WTC11 (cell line): ENCODE results near the gene IL24.

Experiments
- CTCF ChIP-seq: fragments of 200-600 bp; IDR thresholded peaks from 2 replicates; pipeline ENCODE4 v1.8.0; 2022; ENCODE audit warnings: antibody characterized with exemption
- NFE2L1 ChIP-seq: sonication (generic); formaldehyde crosslinking; IDR thresholded peaks from 2 replicates; pipeline ENCODE4 v1.8.1; 2023; ENCODE audit warnings: missing genetic modification reagents
- ZNF232 ChIP-seq: sonication (generic); formaldehyde crosslinking; IDR thresholded peaks from 2 replicates; pipeline ENCODE4 v1.8.0; 2022; ENCODE audit warnings: mild to moderate bottlenecking, missing genetic modification reagents
- TF ChIP-seq, protein P1 (sequence below): sonication (generic); formaldehyde crosslinking; IDR thresholded peaks from 2 replicates; pipeline ENCODE4 v1.8.0; 2022; ENCODE audit warnings: mild to moderate bottlenecking, missing genetic modification reagents

- TF ChIP-seq CTCF, result no peak
- no peak for TF ChIP-seq ZNF232
- no peak for TF ChIP-seq NFE2L1 (CRISPR knock-in tag)
- TF ChIP-seq, protein P1, sequence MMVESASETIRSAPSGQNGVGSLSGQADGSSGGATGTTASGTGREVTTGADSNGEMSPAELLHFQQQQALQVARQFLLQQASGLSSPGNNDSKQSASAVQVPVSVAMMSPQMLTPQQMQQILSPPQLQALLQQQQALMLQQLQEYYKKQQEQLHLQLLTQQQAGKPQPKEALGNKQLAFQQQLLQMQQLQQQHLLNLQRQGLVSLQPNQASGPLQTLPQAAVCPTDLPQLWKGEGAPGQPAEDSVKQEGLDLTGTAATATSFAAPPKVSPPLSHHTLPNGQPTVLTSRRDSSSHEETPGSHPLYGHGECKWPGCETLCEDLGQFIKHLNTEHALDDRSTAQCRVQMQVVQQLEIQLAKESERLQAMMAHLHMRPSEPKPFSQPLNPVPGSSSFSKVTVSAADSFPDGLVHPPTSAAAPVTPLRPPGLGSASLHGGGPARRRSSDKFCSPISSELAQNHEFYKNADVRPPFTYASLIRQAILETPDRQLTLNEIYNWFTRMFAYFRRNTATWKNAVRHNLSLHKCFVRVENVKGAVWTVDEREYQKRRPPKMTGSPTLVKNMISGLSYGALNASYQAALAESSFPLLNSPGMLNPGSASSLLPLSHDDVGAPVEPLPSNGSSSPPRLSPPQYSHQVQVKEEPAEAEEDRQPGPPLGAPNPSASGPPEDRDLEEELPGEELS (CRISPR knock-in tag), result no peak
Observed at GRCh38 chr1:206944703-206945102, 47.5 kb downstream of the IL24 start.
